HG03442 (cell line): ENCODE measurements around the gene ING1.

Source experiments
- ATAC-seq: cut with Tn5 transposase; IDR thresholded peaks from one replicate; pipeline ENCODE4 v1.9.1; 2021; ENCODE audit warnings: mild to moderate bottlenecking, moderate library complexity; ENCODE audit not compliant: unreplicated experiment

Gene ING1

GRCh38 chr13:110769097-110769496 is 55.6 kb downstream of the ING1 start:
- no peak for ATAC-seq

GRCh38 chr13:110770678-110771077 is 57.2 kb downstream of the ING1 start:
- ATAC-seq, result no peak

GRCh38 chr13:110771194-110771593 is 57.7 kb downstream of the ING1 start:
- ATAC-seq, result no peak

GRCh38 chr13:110772091-110772984 is 58.8 kb downstream of the ING1 start:
- ATAC-seq, result no peak
